H9 (cell line): ENCODE data around the gene HLA-DQB1. TPM values are rescaled to one million over a fixed set of nuclear protein-coding genes. Genes with fewer than 3 reads are reported as not detected.

Source experiments
- DNase-seq: peaks from one replicate; pipeline ENCODE4 v3.0.0-alpha.2; 2017
- H2AFZ ChIP-seq: one replicate; pipeline ENCODE4 v1.6.1; 2013; ENCODE audit warnings: mild to moderate bottlenecking, low read length, control low read depth, moderate library complexity
- H2AK5ac ChIP-seq: 2 replicates; pipeline ENCODE4 v1.6.1; 2013; ENCODE audit warnings: low read length, control low read depth, mixed read lengths; ENCODE audit not compliant: insufficient read length
- H2BK120ac ChIP-seq: one replicate; pipeline ENCODE4 v1.6.1; 2013; ENCODE audit warnings: low read depth, mild to moderate bottlenecking, low read length, control low read depth, inconsistent platforms; ENCODE audit not compliant: poor library complexity, severe bottlenecking
- H2BK12ac ChIP-seq: 2 replicates; pipeline ENCODE4 v1.6.1; 2013; ENCODE audit warnings: low read length, control low read depth, mixed read lengths, low read depth; ENCODE audit not compliant: insufficient read length
- H2BK15ac ChIP-seq: 2 replicates; pipeline ENCODE4 v1.6.1; 2013; ENCODE audit warnings: low read depth, low read length, control low read depth
- H2BK20ac ChIP-seq: one replicate; pipeline ENCODE4 v1.6.1; 2013; ENCODE audit warnings: low read depth, mild to moderate bottlenecking, low read length, control low read depth, inconsistent platforms; ENCODE audit not compliant: poor library complexity, severe bottlenecking
- H2BK5ac ChIP-seq: 2 replicates; pipeline ENCODE4 v1.6.1; 2013; ENCODE audit warnings: low read length, control low read depth, mixed read lengths; ENCODE audit not compliant: insufficient read length
- H3K14ac ChIP-seq: 2 replicates; pipeline ENCODE4 v1.6.1; 2013; ENCODE audit warnings: low read length, control low read depth; ENCODE audit not compliant: insufficient read depth
- H3K18ac ChIP-seq: 2 replicates; pipeline ENCODE4 v1.6.1; 2013; ENCODE audit warnings: low read depth, mild to moderate bottlenecking, mixed read lengths, low read length, control low read depth; ENCODE audit not compliant: insufficient read length
- H3K23ac ChIP-seq: 2 replicates; pipeline ENCODE4 v1.6.1; 2013; ENCODE audit warnings: low read length, control low read depth, mixed read lengths, low read depth; ENCODE audit not compliant: insufficient read length
- H3K23me2 ChIP-seq: 2 replicates; pipeline ENCODE4 v1.6.1; 2013; ENCODE audit warnings: low read depth, mild to moderate bottlenecking, mixed read lengths, low read length, control low read depth; ENCODE audit not compliant: insufficient read length, poor library complexity, severe bottlenecking
- H3K27ac ChIP-seq: 2 replicates; pipeline ENCODE4 v1.5.1; 2013; ENCODE audit warnings: low read length, control low read depth, mixed read lengths, low read depth; ENCODE audit not compliant: insufficient read length
- H3K27me3 ChIP-seq: 2 replicates; pipeline ENCODE4 v1.6.1; 2013; ENCODE audit warnings: low read length, control low read depth, inconsistent platforms; ENCODE audit not compliant: insufficient read depth
- H3K4ac ChIP-seq: 2 replicates; pipeline ENCODE4 v1.6.1; 2013; ENCODE audit warnings: low read depth, mild to moderate bottlenecking, control low read depth, inconsistent platforms, low read length, moderate library complexity
- H3K4me1 ChIP-seq: 2 replicates; pipeline ENCODE4 v1.6.1; 2013; ENCODE audit warnings: low read length, control low read depth, inconsistent platforms; ENCODE audit not compliant: insufficient read depth
- H3K4me2 ChIP-seq: 2 replicates; pipeline ENCODE4 v1.6.1; 2013; ENCODE audit warnings: low read length, control low read depth, mixed read lengths; ENCODE audit not compliant: insufficient read length, insufficient read depth
- H3K56ac ChIP-seq: 2 replicates; pipeline ENCODE4 v1.6.1; 2013; ENCODE audit warnings: low read depth, mild to moderate bottlenecking, mixed read lengths, low read length, control low read depth; ENCODE audit not compliant: insufficient read length
- H3K79me1 ChIP-seq: 2 replicates; pipeline ENCODE4 v1.6.1; 2013; ENCODE audit warnings: low read depth, mild to moderate bottlenecking, moderate library complexity, low read length, control low read depth, inconsistent platforms; ENCODE audit not compliant: insufficient read depth, poor library complexity, severe bottlenecking
- H3K79me2 ChIP-seq: 2 replicates; pipeline ENCODE4 v1.6.1; 2013; ENCODE audit warnings: low read length, control low read depth, inconsistent platforms; ENCODE audit not compliant: insufficient read depth
- H3K9ac ChIP-seq: 2 replicates; pipeline ENCODE4 v1.6.1; 2013; ENCODE audit warnings: low read length, control low read depth, mixed read lengths; ENCODE audit not compliant: insufficient read length; ENCODE audit errors: extremely low read depth
- H3K9me3 ChIP-seq: one replicate; pipeline ENCODE4 v1.6.1; 2013; ENCODE audit warnings: low read depth, low read length, inconsistent platforms; ENCODE audit not compliant: control insufficient read depth
- H3T11ph ChIP-seq: one replicate; pipeline ENCODE4 v1.6.1; 2013; ENCODE audit warnings: mild to moderate bottlenecking, low read length, control low read depth, inconsistent platforms
- H4K20me1 ChIP-seq: one replicate; pipeline ENCODE4 v1.6.1; 2013; ENCODE audit not compliant: control insufficient read depth, insufficient read length, insufficient read depth
- H4K5ac ChIP-seq: 2 replicates; pipeline ENCODE4 v1.6.1; 2013; ENCODE audit warnings: low read depth, mild to moderate bottlenecking, mixed read lengths, low read length, control low read depth; ENCODE audit not compliant: insufficient read length
- H4K8ac ChIP-seq: replicated peaks from 2 replicates; pipeline ENCODE4 v1.6.1; 2013; ENCODE audit warnings: low read length, control low read depth, mixed read lengths, low read depth; ENCODE audit not compliant: insufficient read length
- H4K91ac ChIP-seq: 2 replicates; pipeline ENCODE4 v1.6.1; 2013; ENCODE audit warnings: low read depth, mild to moderate bottlenecking, moderate library complexity, mixed read lengths, low read length, control low read depth; ENCODE audit not compliant: insufficient read length
- H3K27ac Mint-ChIP-seq, 3 experiments: 2 replicates in 2 of 3; 3 replicates in 1 of 3; pipeline ENCODE4 v1.8.0; 2020 to 2021; ENCODE audit warnings: mixed read lengths in 3 of 3, mild to moderate bottlenecking in 1 of 3, moderate library complexity in 1 of 3
- H3K27me3 Mint-ChIP-seq: 2 replicates; pipeline ENCODE4 v1.8.0; 2021; ENCODE audit warnings: low read depth, mild to moderate bottlenecking, moderate library complexity, mixed read lengths
- H3K36me3 Mint-ChIP-seq, 3 experiments: 2 replicates in 2 of 3; 3 replicates in 1 of 3; pipeline ENCODE4 v1.8.0; 2020 to 2021; ENCODE audit warnings: low read depth in 3 of 3, mixed read lengths in 3 of 3; ENCODE audit not compliant: insufficient read depth in 1 of 3
- H3K4me1 Mint-ChIP-seq, 2 experiments: 2 replicates each; pipeline ENCODE4 v1.8.0; 2020; ENCODE audit warnings: mixed read lengths in 2 of 2
- H3K4me3 Mint-ChIP-seq, 2 experiments: 2 replicates in 1 of 2; 3 replicates in 1 of 2; pipeline ENCODE4 v1.8.0; 2020 to 2021; ENCODE audit warnings: mild to moderate bottlenecking in 2 of 2, mixed read lengths in 2 of 2, moderate library complexity in 1 of 2
- H3K9me3 Mint-ChIP-seq, 2 experiments: 2 replicates in 1 of 2; 3 replicates in 1 of 2; pipeline ENCODE4 v1.8.0; 2020; ENCODE audit warnings: mild to moderate bottlenecking in 2 of 2, mixed read lengths in 2 of 2, moderate library complexity in 1 of 2
- WGBS: extraction: QIAGEN DNeasy Blood & Tissue Kit; methylation state at CpG from one replicate; pipeline ENCODE4 v1.1.7; 2013; ENCODE audit warnings: missing lambda C conversion rate, low lambda C conversion rate, mixed read lengths; ENCODE audit not compliant: insufficient read length; ENCODE audit errors: extremely low coverage; 5-methylcytosine and 5-hydroxymethylcytosine counted together
- total RNA-seq: library from RNA; stranded (reverse); gene quantifications from 2 replicates; pipeline ENCODE4 v1.2.1, GENCODE V29; 2021
- TF ChIP-seq, protein P1 (sequence below): fragments of 200-600 bp; sonication (generic); conservative IDR thresholded peaks from 3 replicates; pipeline ENCODE4 v1.8.0; 2021; ENCODE audit warnings: antibody characterized with exemption, mild to moderate bottlenecking

Gene HLA-DQB1
- total RNA-seq, 1 experiment from 2014 or later = 41.0 TPM

DNA sequence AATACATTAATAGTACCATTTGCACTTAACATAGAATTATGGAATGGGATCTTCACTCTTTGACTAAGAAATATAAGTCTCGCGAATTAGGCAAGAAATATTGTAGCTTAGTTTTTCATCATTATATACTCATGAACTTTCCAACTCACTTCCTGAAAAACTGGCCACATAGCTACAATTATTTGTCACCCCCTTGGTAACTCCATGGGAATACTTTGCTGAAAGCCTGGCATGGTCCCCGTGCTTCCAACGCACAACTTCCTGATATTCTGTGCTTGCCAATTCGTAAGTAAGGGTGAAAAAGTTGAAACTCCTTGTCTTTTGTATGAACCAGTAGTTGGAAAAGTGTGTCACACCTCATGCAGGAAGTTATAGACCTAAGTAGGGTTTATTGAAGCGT, 53.0 kb downstream of the HLA-DQB1 start:
- Mint-ChIP-seq H3K4me1 (peaks cover 15 to 26% of the 10 kb centered on the region in 2 experiments), H3K36me3 (no peaks in the 10 kb centered on the region), H3K4me3 (no peak overlapping the region), H3K27ac (no peak overlapping the region), H3K27me3 (no peaks in the 10 kb centered on the region), H3K9me3 (no peaks in the 10 kb centered on the region)
- Histone ChIP-seq H2BK120ac (no peak overlapping the region), H2BK20ac (no peak overlapping the region), H3K9ac (no peak overlapping the region), H3K79me2 (no peaks in the 10 kb centered on the region), H4K91ac (no peak overlapping the region), H3K27ac (no peak overlapping the region), H3K56ac (no peak overlapping the region), H3K18ac (no peak overlapping the region), H2BK15ac (no peak overlapping the region), H2AFZ (no peak overlapping the region), H4K8ac (no peak overlapping the region), H3K14ac (no peak overlapping the region), H3K9me3 (no peaks in the 10 kb centered on the region), H2AK5ac (no peak overlapping the region), H4K5ac (no peak overlapping the region), H3K4me2 (no peak overlapping the region), H3K23me2 (no peaks in the 10 kb centered on the region), H4K20me1 (no peaks in the 10 kb centered on the region), H2BK5ac (no peak overlapping the region), H3K27me3 (no peaks in the 10 kb centered on the region), H3K4me1 (peaks cover 4% of the 10 kb centered on the region; the same call in 1 of the 2 replicates), H3T11ph (no peak overlapping the region), H3K4ac (no peak overlapping the region), H3K79me1 (no peaks in the 10 kb centered on the region), H3K23ac (no peak overlapping the region), H2BK12ac (no peak overlapping the region)
- no CpG with 5 or more reads among the region's 6 CpGs for WGBS
- TF ChIP-seq, protein P1, sequence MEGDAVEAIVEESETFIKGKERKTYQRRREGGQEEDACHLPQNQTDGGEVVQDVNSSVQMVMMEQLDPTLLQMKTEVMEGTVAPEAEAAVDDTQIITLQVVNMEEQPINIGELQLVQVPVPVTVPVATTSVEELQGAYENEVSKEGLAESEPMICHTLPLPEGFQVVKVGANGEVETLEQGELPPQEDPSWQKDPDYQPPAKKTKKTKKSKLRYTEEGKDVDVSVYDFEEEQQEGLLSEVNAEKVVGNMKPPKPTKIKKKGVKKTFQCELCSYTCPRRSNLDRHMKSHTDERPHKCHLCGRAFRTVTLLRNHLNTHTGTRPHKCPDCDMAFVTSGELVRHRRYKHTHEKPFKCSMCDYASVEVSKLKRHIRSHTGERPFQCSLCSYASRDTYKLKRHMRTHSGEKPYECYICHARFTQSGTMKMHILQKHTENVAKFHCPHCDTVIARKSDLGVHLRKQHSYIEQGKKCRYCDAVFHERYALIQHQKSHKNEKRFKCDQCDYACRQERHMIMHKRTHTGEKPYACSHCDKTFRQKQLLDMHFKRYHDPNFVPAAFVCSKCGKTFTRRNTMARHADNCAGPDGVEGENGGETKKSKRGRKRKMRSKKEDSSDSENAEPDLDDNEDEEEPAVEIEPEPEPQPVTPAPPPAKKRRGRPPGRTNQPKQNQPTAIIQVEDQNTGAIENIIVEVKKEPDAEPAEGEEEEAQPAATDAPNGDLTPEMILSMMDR = no peak
- DNase-seq = no peak
